NAMALWA (cell line): ENCODE results near the gene ANKRD63.

ENCODE experiments used
- DNase-seq: peaks from one replicate; pipeline ENCODE4 v3.0.0-alpha.2; 2015; ENCODE audit warnings: low spot score

ANKRD63 gene

DNA sequence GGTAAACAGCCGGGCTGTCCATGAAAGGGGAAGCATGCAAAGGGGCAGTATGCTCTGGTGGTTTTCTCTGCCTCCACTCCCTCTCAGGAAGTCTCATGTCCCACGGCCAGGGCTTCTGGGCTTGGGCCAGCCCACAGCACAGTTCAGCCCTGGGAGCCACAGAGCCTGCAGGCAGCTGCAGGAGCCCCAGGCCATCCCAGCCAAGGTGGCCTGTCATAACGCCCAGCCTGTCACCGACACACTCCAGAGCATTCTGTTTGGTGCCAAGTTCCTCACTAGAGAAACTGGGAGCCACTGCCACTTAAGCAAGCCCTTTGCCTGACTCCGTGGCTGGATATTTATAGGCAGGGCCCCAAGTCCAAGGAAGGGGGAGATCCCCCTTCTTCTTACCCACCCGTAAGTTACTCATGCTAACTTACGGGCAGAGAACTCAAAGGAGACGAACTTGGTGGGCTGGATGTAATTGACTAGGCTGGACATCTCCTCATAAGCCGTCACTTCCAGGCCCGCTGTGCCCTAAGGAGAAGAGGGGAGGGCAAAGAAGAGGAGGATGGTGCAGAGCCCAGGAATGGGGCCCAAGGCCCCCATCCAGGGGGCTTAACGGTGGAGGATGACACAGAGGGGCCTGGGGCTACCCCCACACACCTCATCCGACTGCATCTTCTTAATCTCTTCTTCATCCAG is 13.2 kb upstream of the ANKRD63 start:
- no peak for DNase-seq

DNA sequence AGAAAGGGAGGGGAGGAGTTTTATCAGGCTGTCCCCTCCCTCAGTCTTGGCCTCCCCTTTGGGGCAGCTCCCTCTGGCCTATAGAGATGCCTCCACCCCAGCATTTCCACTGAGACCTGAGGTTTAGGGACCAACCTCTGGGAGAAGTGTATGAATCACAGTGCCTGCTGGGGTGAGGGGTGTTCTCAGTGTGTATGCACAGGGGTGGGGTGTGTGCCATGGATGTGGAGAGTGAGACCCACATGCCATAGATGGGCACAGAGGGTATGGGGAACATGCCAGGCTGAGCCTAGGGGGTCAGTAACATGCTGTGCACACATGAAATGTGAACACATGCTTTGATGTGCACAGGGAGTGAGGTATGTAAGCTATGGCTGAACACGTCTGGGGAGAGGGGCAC is 12.4 kb upstream of the ANKRD63 start:
- no peak for DNase-seq

DNA sequence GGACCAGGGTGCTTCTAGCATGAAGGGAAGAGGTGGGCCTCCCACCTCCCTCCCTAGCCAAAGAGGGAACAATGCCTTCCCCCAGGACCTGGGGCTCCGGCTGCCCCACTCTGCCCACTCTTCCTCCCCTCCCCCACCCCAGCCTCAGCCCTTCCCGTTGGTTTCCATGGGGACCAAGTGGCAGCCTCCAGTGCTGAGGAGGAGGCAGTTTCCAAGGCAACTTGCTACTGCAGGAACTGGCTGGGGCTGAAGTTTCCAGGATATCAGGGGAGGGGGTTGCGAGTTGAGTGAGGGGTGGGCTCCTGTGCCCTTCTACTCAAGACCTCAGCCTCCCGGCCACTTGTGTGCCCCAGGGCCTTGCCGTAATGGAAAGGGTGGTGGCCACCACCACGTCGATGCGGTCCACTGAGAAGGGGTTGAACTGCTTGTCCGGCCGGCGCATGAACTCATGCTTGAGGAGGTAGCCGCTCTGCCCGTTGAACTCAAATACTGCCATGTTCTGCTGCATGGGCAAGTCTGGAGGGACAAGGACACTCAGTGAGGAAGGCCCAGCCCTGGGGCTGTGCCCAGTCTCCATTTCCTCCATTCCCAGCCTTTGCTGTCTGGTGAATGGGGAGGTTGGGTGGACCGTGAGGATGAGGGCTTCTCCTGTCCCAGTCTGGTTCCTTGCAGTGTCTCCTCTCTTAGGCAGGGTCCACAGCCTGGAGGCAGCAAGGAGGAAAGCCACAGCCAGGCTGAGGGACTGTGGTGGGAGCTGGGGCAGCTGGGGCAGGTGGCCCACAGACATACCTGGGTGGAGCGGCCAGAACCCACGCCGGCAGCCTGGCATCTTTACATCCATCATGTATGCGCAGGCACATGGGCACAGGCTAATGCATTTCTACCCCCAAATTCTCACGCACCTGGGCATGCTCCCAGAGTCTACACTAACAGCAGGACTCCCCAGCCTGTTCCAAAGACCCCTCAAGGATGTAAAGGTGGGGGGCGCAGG is 11.3 kb upstream of the ANKRD63 start:
- no peak for DNase-seq

DNA sequence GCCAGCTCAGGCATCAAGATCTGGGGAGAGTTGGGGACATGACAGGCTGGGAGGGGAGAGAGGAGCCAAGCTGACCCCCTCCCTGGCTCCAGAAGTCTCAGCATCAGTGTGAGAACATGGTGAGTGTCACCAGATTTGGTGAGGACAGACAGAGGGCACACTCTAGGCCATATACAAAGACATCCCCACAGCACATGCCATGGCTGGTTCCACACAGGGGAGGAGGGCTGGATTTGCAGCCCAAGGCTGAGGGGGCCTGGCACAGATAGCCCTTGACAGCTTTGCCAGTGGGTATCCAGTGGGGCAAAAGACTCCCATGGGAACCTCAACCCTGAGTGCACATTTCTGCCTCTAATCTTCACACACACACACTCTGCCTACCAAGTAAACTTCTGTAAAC is 10.1 kb upstream of the ANKRD63 start:
- DNase-seq: no peak

DNA sequence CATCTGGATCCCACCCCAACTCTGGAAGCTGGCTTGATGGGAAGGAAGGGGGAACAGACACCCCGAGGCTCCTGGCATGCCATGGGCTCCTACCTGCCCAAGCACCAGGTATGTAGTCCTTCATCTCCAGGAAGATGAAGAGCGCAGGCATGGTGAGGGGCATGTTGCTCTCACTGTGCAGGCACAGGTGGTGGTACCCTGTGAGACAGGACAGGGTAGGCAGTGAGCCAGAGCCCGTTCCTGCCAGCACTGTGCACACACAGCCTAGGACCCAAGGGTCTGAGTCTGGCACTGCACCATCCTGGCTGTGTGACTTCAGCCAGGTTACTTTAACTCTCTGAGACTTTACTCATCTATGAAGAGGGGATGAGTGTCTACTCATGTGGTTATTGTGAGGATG is 9.4 kb upstream of the ANKRD63 start:
- DNase-seq: no peak

DNA sequence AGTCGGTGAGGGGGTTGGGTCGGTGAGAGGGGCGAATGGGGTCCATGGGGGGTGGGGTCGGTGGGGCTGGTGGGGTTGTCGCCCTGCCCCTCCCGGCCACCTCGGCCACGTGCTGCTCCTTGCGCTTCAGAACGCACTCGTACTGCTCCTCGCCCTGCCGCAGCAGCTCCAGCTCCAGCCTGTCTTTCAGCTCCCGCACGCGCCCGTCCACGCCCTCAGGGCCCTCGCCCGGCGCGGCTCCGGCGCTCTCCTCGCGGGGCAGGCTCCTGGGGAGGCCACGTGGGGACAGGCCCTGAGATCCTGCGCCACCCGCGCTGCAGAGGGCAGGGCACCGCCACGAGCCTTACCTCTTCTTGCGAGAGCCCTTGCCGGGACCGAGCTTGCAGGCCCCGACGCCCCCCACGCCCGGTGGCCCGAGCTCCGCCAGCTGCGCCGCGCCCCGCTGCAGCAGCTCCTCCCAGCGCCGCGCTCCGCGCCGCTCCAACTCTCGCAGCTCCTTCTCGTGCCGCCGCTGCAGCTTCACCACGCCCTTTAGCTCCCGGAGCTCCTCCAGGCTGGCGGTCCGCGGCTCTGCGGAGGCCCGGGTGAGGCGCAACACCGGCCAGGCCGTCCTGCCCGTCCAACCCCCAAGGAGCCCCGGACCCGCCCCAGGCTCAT is 8.2 kb upstream of the ANKRD63 start:
- DNase-seq: no peak

DNA sequence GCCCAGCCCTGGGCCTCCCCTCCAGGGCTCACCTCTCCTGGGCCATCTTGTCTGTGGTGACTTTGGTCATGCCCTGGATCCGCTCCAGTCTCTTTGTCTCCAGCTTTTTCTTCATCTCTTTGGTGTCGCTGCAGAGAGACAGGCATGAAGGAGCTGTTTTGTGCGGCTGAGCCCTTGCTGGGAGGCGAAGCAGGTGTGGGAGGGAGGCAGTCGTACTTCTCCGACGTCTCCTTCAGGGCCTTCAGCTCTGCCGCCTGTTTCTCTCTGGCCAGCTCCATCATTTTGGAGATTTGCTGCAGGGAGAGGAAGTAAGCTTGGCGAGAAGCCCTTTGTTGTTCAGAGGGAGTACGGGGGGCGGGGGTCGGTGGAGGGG is 7.7 kb upstream of the ANKRD63 start:
- DNase-seq: no peak

DNA sequence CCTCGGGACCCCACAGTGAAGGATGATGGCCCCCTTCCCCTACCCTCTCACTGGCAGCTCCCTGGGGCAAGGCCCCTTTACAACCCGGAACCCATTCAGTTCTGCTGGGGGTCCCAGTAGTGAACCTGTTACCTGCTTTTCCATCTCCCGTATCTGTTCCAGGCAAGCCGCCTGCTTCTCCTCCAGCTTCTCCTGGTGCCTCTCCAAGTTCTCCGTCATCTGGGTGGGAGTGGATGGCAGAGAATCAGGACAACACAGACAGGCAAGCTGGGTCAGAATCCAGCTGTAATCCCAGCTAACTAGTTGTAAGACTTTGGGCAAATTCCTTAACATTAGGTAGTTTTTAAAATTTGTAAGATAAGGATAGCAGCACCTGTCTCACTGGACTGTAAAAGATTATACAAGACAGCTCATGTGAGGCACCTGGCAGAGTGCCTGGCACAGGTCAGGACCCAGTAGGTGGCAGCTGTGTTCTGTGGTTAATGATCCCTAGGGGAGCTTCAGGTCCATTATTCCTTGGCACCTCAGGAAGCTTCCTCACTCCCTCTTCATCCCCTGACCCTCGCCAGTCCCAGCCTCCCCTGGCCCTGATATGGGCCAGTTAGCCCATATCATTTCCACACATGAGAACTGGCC is 6.4 kb upstream of the ANKRD63 start:
- no peak for DNase-seq

DNA sequence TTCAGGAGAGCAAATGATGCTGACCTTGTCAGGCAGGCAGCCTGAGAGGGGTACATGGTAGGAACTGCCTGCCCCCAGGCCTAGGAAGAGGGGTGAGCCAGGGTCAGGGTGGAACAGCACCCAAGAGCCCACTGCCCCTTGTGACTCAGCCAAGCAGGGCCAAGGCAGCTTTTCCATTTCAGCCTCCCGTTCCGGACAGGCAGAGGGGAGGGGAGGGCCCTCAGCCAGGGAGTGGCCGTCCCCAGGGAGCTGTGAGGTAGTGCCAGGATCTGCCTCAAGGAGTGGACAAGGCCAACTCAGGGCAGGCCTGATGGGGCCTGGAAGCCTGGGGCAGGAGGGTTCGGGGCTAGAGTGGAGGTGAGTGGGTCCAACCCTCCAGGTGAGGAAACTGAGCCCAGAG is 5.1 kb upstream of the ANKRD63 start:
- DNase-seq: no peak

DNA sequence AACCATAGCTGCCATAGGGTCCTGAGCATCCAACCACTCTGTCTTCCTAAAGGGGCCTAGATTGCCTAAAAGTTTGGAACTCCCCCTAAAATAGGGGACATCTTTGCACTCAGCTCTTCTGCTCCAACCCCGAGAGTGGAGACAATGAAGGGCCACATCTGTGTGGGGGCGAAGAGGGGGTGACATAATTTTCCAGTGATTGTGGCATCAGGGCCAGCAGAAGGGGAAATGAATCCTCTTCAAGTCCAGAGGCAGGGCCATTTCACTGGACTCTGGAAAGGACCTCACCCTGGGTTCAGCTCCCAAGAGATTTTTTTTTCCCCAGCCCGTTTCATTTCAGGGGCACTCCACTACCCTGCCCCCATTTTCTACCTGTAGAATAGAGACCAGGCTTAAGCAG is 4.6 kb upstream of the ANKRD63 start:
- no peak for DNase-seq

DNA sequence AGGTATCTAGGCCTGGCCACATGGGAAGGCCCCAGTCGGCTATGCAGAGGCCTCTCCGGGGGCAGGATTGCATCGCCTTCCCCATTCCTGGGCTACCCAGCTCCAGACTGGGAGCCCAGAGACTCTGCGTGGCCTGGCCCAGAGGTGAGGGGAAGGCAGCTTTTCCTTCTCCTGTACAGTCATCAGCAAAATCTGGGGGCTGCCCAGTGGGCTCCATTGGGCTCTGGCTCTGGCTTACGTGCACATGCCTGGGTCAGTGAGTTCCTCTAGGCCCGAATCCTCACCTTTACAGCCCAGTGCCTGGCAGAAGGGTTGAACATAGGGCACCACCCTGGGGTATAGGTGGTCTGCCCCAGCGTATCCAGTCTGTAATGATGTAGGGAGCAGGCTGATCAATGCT is 3.9 kb upstream of the ANKRD63 start:
- no peak for DNase-seq

DNA sequence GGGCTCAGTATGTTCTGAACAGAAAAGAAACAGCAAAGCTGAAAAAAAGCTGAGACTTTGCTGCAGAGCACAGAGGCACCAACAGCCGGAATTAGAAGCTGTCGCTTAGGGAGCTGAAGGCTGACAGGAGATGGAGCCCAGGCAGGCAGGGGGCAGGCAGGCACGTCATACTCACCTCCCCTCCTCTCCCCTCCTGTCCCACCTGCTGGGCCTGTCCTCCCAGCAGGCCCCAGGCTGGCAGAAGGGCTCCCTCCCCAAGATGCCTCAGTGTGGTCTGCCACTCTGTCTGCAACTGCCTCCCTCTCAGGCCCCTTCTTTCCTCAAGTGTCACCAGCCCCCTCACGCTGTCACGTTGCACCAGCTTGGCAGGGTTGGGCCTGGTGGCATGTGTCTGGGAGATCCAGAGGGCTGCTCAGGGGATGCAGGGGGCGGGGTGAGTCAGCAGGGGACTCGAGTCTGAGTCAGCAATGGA is 3.2 kb upstream of the ANKRD63 start:
- no peak for DNase-seq

DNA sequence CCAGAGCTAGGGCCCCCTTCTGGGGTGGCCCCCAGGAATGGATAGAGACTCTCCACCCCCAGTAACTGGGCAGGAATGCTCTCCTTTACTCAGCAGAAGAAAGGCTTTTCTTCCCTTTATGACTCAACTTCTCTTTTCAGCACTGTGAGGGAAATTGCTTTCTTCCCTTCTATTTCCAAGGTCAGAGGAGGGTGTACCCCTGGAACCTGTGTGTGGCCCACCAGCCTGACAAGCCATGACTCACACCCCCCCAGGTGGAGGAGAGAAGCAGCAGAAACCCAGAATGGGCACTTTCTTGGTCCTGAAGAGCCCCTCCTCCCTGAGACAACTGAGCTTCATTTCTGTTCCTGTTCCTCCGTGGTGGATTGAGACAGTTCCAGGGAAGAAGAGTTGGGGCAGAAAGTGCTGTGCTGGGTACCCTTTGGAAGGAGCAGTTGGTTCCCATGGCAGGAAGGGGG is 2.7 kb upstream of the ANKRD63 start:
- no peak for DNase-seq

DNA sequence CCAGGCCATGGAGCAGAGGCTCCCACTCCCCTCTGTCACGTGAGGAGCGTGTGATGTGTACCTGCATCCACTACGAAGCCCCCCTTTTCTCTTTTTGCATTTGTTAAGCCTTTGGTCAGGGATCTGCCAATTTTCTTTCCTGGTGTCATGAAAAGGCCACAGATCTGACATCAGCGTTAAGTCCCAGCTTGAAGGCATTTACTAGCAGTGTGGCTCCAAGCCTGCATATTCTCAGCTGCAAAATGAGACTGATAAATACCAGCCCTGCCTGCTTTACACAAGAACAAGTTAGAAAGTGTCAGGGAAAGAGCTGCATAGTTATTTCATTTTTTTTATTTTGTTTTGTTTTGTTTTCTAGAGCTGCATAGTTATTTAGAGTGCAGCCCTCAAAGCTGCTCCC is 2.3 kb upstream of the ANKRD63 start:
- DNase-seq: no peak

DNA sequence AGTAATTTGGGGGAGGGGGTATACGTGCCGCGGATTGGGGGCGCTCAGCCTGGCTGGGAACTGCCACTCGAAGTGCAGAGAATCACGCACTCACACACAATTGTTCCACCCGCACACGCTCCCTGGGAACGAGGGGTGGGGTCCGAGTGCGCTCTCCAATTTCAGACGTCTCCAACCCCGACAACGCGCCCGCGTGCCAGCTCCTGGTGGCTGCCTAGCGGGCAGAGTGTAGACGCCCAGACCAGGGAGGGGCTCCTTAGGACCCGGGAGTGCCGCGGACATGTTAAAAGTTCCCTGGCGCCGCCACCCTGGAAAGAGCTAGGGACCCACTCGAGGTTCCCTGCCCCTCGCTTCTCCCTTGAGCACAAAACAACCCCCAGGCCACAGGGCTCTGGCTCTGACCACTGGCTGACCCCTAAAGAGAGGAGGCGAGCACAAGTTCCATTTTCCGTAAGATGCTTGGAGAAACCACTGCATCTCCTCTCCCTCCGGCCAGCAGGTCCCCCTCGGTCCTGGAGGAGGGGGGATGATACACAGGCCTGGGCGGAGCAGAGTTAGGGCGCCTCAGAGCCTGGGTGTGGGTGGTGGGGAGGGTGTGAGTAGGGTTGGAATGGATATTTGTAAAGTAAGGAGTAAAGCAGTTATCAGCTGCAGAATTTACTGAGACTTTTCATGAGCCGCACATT is 894 bp upstream of the ANKRD63 start:
- DNase-seq: no peak

DNA sequence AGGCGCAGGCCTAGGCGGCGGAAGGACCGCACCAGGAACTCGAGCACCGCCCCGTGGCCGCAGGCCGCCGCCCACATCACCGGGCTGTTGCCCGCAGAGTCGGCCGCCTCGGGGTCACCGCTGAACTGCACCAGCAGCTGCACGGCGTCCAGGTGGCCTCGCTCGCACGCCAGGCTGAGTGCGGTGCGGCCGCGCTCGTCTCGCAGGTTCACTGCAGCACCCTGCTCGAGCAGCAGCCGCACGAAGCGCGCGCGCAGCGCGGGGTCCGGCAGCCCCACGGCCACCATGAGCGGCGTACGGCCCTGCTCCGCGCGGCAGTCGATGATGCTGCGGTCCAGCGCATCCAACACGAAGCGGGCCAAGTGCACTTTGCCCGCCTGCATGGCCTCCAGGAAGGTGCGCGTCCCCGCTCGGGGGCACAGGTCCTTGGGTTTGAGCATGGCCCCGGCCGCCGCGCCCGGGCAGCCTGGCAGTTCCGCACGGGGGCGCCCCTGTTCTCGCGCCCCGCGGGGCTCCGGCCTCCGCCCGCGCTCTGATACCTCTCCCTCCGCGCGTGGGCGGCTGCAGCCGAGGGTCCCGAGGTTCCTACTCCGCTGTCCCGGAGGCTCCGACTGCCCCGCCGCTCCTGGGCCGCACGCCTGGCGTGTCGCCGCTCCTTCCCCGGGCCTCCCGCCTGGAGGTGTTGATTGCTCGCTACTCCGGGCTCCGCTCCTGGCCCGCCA is 556 bp downstream of the ANKRD63 start:
- DNase-seq: no peak

DNA sequence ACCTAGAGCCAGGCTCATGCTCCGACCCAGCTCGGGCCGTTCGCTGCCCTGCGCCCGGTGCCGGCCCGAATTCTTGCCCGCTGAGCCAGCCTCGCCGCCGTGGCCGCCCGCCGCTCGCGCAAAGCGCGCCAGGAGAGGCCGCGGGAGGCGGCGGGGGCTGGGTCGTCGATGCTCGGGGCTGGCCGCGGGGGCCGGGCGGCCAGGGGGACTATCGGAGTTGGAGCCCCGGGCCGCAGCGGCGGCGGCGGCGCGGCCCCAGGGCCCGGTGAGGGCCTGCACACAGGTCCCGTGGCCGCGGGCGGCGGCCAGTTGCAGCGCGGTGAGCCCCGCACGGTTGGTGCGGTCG is 1.1 kb downstream of the ANKRD63 start:
- no peak for DNase-seq

DNA sequence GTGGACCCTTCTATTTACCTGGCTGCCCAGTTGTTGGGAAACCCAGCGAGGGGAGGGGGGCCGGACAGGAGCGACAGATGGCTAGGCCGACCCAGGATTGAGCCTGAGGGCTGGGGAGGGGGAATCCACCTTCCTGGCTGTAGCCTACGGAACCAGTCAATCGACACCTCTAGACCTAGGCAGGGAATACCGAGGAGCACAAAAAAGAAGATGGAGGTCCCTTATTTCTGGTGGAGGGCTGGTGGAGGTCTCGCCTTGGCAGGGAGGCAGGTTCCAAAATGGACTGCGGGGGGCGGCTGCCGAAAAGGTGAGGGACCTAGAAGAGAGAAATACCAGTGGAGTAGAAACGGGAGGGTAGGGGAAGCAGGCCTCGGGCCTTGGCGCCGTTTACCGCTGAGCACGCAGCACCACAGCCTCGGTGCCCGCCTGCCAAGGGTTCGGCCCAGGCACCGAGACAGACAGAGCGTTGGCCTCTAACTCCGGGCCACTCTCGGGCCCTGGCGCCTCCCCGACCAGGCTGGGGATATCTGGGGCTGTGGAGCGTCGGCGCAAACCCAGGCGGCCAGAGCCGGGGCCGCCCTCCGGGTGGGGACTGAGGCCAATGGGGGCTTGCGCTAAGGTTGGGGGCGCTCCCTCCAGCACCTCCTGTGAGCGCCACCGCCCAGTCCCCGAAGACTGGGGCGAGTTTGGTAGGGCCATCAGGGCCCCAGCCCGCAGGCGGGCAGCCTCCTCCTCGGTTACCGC is 1.6 kb downstream of the ANKRD63 start:
- DNase-seq: no peak

DNA sequence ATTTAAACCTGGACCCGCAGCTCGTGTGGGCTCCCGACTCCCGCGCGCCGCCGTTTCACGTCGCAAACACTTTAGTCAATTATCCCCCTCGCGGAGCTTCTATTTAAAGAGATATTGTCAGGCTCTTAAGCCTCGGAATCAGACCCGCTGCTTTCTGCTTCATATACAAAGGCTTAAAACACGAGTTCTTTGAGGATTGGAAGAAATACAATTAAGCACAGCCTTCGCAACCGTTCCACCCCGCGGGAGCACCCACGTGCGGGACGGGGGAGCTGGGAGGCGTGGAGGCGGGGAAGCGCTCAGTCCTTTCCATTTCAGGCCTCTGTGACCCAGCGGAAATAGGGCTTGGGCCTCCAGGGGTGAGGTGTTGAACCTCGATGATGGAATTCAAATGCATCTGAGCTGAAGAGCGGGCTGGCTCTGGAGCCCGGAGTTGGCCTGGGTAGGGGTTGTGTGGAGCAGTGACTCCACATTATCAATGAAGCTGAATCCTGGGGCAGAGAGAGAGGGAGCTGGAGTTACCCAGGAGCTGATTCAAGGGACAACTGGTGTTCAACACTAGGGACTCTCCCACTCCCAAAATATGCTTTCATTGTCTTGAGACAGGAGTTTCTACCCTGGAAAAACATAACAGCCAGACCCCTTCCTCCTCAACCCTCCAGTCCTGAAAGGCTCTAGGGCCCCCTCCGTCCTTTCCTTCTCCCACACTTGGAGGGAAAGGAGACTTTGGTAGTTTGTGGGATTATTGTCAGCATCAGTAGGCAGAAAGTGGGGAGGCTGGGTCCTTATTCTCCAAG is 2.4 kb downstream of the ANKRD63 start:
- no peak for DNase-seq
